Measurements from ENCODE around the gene SLC22A23. TPM values are rescaled to one million over a fixed set of nuclear protein-coding genes. Genes with fewer than 3 reads are reported as not detected.

SLC22A23 gene
- total RNA-seq, 4 donors from 2014 or later: 7.6 to 13.1 (median 9.5) TPM

DNA sequence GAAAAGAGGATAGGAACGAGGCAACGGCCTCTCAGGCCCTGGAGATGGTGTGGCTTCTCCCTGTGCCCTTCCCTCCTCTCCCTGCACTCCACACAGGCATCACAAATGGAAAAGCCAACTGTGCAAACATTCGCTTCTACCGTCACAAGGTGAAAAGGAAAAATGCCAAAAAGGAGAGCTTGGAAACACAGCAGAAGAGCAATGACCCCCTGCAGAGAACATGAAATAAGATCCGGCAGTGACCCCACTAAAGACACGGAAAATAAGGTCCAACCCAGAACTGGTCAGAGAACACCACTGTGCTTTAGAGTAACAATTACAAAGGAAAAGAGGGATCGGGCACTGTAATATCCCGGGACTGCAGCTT is 63.0 kb downstream of the SLC22A23 start:
- H3K36me3 ChIP-seq: no peaks in the 10 kb centered on the region
- no peaks in the 10 kb centered on the region for H3K27me3 ChIP-seq
- intact Hi-C loops (cut with DNase I): no loop called here
- TF ChIP-seq, protein P1, sequence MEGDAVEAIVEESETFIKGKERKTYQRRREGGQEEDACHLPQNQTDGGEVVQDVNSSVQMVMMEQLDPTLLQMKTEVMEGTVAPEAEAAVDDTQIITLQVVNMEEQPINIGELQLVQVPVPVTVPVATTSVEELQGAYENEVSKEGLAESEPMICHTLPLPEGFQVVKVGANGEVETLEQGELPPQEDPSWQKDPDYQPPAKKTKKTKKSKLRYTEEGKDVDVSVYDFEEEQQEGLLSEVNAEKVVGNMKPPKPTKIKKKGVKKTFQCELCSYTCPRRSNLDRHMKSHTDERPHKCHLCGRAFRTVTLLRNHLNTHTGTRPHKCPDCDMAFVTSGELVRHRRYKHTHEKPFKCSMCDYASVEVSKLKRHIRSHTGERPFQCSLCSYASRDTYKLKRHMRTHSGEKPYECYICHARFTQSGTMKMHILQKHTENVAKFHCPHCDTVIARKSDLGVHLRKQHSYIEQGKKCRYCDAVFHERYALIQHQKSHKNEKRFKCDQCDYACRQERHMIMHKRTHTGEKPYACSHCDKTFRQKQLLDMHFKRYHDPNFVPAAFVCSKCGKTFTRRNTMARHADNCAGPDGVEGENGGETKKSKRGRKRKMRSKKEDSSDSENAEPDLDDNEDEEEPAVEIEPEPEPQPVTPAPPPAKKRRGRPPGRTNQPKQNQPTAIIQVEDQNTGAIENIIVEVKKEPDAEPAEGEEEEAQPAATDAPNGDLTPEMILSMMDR (IDR thresholded peaks at IDR 0.05): no peak
- TF ChIP-seq EP300 (IDR thresholded peaks at IDR 0.05) (no peak), POLR2AphosphoS5 (IDR thresholded peaks at IDR 0.05) (no peak), POLR2A (IDR thresholded peaks at IDR 0.05; ENCODE audit: low read depth) (no peak)
- no peak overlapping the region for H3K4me3 ChIP-seq
- no peaks in the 10 kb centered on the region for H3K9me3 ChIP-seq
- no peak overlapping the region for H3K27ac ChIP-seq (replicated peaks in 1 of 4)
- peaks cover 5 to 29% (median 17%) of the 10 kb centered on the region in 4 donors for H3K4me1 ChIP-seq
- no peak for DNase-seq (ENCODE audit: extremely low spot score)
- WGBS: 73% methylated on average over 8 of the region's 8 CpGs

DNA sequence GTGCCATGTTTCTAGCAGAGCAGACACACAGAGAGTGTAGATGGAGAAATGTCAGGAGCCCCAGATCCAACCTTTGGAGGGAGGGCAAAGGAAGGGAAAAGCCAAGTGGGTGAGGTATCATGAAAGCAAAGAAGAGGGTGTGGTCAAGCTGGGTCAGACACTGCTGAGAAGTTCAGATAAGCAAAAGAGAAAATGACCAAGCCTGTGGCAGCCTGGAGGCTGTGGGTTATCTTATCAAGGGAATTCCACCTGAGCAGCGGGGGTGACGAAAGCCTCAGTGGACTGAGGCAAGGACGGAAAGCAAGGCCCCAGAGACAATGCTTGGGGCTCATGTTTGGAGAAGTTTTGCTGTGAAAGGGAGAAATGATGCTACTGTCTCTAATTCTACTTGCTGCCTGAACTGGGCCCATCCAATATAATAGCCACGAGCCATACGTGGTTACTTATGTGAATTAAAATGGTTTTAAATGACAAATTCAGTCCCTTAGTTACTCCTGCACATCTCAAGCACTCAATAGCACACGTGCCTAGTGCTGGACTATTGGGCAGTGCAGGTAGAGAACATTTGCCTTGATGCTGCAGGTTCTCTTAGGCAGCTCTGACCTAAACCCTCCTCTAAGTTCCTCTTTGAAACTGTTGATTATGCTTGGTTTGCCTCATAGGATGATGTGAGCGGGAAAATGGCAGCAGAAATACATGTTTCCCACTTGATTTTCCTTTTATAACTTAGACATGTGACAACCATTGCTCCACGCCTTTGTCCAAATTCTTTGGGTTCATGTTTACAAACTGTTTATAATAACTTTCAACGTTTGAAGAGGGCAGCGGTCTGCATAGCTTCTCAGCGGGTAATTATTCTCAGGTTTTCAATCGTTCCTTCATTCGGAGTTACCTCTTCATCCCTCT is 63.7 kb downstream of the SLC22A23 start:
- WGBS: 83% methylated on average over 13 of the region's 13 CpGs
- no peak for DNase-seq (ENCODE audit: extremely low spot score)
- TF ChIP-seq POLR2A (IDR thresholded peaks at IDR 0.05; ENCODE audit: low read depth) (no peak), EP300 (IDR thresholded peaks at IDR 0.05) (no peak), POLR2AphosphoS5 (IDR thresholded peaks at IDR 0.05) (no peak)
- TF ChIP-seq, protein P1 (IDR thresholded peaks at IDR 0.05): no peak
- Histone ChIP-seq H3K36me3 (no peaks in the 10 kb centered on the region), H3K4me3 (no peak overlapping the region), H3K4me1 (peaks cover 5 to 23% (median 11%) of the 10 kb centered on the region in 4 donors), H3K9me3 (no peaks in the 10 kb centered on the region), H3K27ac (replicated peaks in 1 of 4) (no peak overlapping the region), H3K27me3 (no peaks in the 10 kb centered on the region)
- intact Hi-C loops (cut with DNase I): no loop called here

DNA sequence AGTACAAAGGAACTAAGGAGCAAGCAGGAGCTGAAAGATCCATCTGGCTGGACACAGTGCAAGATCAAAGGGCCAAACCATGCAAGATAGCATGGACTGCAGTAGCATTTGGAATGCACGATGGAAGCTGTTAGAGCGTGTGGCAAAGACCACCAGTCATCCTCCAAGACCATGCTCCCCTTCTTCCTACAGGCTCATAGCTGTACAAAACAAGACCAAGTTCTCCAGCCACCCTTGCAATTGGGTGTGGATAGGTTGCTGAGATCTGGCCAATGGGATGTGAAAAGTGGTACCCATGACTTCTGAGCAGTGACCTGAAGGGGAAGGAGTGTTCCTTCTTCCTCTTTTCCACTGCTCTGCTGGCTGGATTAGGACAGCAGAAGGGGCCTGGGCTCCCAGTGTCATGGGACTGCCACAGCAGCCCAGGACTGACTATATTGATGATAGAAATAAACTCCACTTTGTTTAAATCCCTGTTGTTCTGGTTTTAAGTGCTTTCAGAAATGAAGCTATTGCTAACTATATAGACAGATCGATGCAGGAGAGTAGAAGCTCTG is 64.9 kb downstream of the SLC22A23 start:
- peaks cover 0 to 16% (median 6%) of the 10 kb centered on the region in 4 donors for H3K4me1 ChIP-seq
- H3K27me3 ChIP-seq: no peaks in the 10 kb centered on the region
- H3K27ac ChIP-seq (replicated peaks in 1 of 4): no peak overlapping the region
- no peak overlapping the region for H3K4me3 ChIP-seq
- DNase-seq (ENCODE audit: extremely low spot score): no peak
- 96% methylated on average over 3 of the region's 3 CpGs for WGBS
- intact Hi-C loops (cut with DNase I): no loop called here
- no peak for TF ChIP-seq POLR2A (IDR thresholded peaks at IDR 0.05; ENCODE audit: low read depth)
- TF ChIP-seq, protein P1 (IDR thresholded peaks at IDR 0.05): no peak
- TF ChIP-seq POLR2AphosphoS5 (IDR thresholded peaks at IDR 0.05): no peak
- TF ChIP-seq EP300 (IDR thresholded peaks at IDR 0.05): no peak
- H3K36me3 ChIP-seq: no peaks in the 10 kb centered on the region
- no peaks in the 10 kb centered on the region for H3K9me3 ChIP-seq

DNA sequence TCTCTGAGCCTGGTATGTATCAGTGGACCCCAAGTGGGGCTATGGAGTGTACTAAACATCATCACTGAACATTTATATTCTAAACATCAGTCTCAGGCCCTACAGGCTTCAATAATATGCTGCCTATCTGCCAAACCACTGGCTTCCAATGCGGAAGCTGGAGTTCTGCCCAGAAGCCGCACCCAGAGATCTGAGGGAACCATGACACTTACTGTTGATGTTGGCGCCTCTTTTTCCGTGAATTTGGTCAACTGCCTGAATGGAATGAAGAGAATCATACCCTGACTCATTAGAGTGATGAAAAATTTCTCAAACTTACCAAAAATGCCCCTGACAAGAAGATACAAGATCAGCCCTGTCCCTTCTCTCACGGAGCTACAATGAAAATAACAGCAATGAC is 66.2 kb downstream of the SLC22A23 start:
- WGBS: 62% methylated on average over 5 of the region's 5 CpGs
- no peak for DNase-seq (ENCODE audit: extremely low spot score)
- TF ChIP-seq POLR2A (IDR thresholded peaks at IDR 0.05; ENCODE audit: low read depth) (no peak), EP300 (IDR thresholded peaks at IDR 0.05) (no peak), POLR2AphosphoS5 (IDR thresholded peaks at IDR 0.05) (no peak)
- TF ChIP-seq, protein P1 (IDR thresholded peaks at IDR 0.05): no peak
- Histone ChIP-seq H3K9me3 (no peaks in the 10 kb centered on the region), H3K36me3 (no peaks in the 10 kb centered on the region), H3K4me3 (no peak overlapping the region), H3K27ac (replicated peaks in 1 of 4) (peak overlapping the region; percentile 25 to 60 (median 47)), H3K27me3 (no peaks in the 10 kb centered on the region), H3K4me1 (peaks cover 0 to 25% (median 8%) of the 10 kb centered on the region in 4 donors)
- intact Hi-C loops (cut with DNase I): no loop called here

Data from esophagus muscularis mucosa (tissue), 4 donors.